ENCODE results near the gene CASP9.

Gene CASP9

GRCh38 chr1:15509586-15509985, 14.4 kb downstream of the CASP9 start:
- TF ChIP-seq CTCF (IDR thresholded peaks at IDR 0.05) = no peak
- no peak overlapping the region for H3K27ac ChIP-seq
- peaks cover 48% of the 10 kb centered on the region for H3K36me3 ChIP-seq
- H3K9me3 ChIP-seq = no peaks in the 10 kb centered on the region
- no peaks in the 10 kb centered on the region for H3K27me3 ChIP-seq
- H3K4me3 ChIP-seq (ENCODE audit: low read depth in 1 of 2, low read length in 1 of 2) = no peak overlapping the region
- H3K4me1 ChIP-seq (ENCODE audit: control insufficient read depth in 1 of 2, insufficient read depth in 1 of 2, low read depth in 1 of 2, low read length in 1 of 2) = peaks cover 2 to 3% of the 10 kb centered on the region in 2 experiments

- Histone ChIP-seq H3K4me1 (ENCODE audit: control insufficient read depth in 1 of 2, insufficient read depth in 1 of 2, low read depth in 1 of 2, low read length in 1 of 2) (no peaks in the 10 kb centered on the region), H3K36me3 (peaks cover 55% of the 10 kb centered on the region), H3K9me3 (no peaks in the 10 kb centered on the region), H3K27me3 (no peaks in the 10 kb centered on the region), H3K4me3 (ENCODE audit: low read depth in 1 of 2, low read length in 1 of 2) (no peak overlapping the region), H3K27ac (no peak overlapping the region)
- TF ChIP-seq CTCF (IDR thresholded peaks at IDR 0.05) = no peak
Observed at GRCh38 chr1:15508700-15509487, 15.1 kb downstream of the CASP9 start.

GRCh38 chr1:15507278-15507677, 16.7 kb downstream of the CASP9 start:
- Histone ChIP-seq H3K27me3 (no peaks in the 10 kb centered on the region), H3K27ac (no peak overlapping the region), H3K4me1 (ENCODE audit: control insufficient read depth in 1 of 2, insufficient read depth in 1 of 2, low read depth in 1 of 2, low read length in 1 of 2) (no peaks in the 10 kb centered on the region), H3K36me3 (peaks cover 67% of the 10 kb centered on the region), H3K9me3 (no peaks in the 10 kb centered on the region), H3K4me3 (ENCODE audit: low read depth in 1 of 2, low read length in 1 of 2) (no peak overlapping the region)
- TF ChIP-seq CTCF (IDR thresholded peaks at IDR 0.05) = no peak

GRCh38 chr1:15506831-15507230, 17.2 kb downstream of the CASP9 start:
- Histone ChIP-seq H3K27ac (no peak overlapping the region), H3K36me3 (peaks cover 67% of the 10 kb centered on the region), H3K9me3 (no peaks in the 10 kb centered on the region), H3K4me3 (ENCODE audit: low read depth in 1 of 2, low read length in 1 of 2) (no peak overlapping the region), H3K27me3 (no peaks in the 10 kb centered on the region), H3K4me1 (ENCODE audit: control insufficient read depth in 1 of 2, insufficient read depth in 1 of 2, low read depth in 1 of 2, low read length in 1 of 2) (no peaks in the 10 kb centered on the region)
- TF ChIP-seq CTCF (IDR thresholded peaks at IDR 0.05) = no peak

GRCh38 chr1:15504436-15504835, 19.6 kb downstream of the CASP9 start:
- no peak overlapping the region for H3K27ac ChIP-seq
- no peaks in the 10 kb centered on the region for H3K27me3 ChIP-seq
- H3K4me3 ChIP-seq (ENCODE audit: low read depth in 1 of 2, low read length in 1 of 2) = no peak overlapping the region
- no peaks in the 10 kb centered on the region for H3K9me3 ChIP-seq
- H3K4me1 ChIP-seq (ENCODE audit: control insufficient read depth in 1 of 2, insufficient read depth in 1 of 2, low read depth in 1 of 2, low read length in 1 of 2) = no peaks in the 10 kb centered on the region
- peaks cover 73% of the 10 kb centered on the region for H3K36me3 ChIP-seq
- no peak for TF ChIP-seq CTCF (IDR thresholded peaks at IDR 0.05)
